ENCODE measurements around the gene SNRNP35. TPM values are rescaled to one million over a fixed set of nuclear protein-coding genes. Genes with fewer than 3 reads are reported as not detected.
A peak's percentile ranks its signal among the peaks of the same experiment; 100 is the strongest.
"Not testable (repeated sequence)": the region's sequence is repeated elsewhere in the genome, so short reads cannot be mapped to it uniquely, and the experiment has no call there.

SNRNP35 gene
- 18.8 TPM for total RNA-seq (ENCODE audit: unreplicated experiment)
- long read RNA-seq, partial matches to known transcripts, result 0 of 6 reads
- long read RNA-seq, other reads (novel, unspliced or antisense), result 1 of 6 reads

GRCh38 chr12:123457980-123458779 lies at the start of gene SNRNP35:
SNRNP35 (plus strand) TSS chr12:123458139; CDS start chr12:123465541, 7,402 bp downstream.
- Mint-ChIP-seq H3K4me1 (ENCODE audit: unreplicated experiment) (peaks cover 12% of the 10 kb centered on the region), H3K9me3 (ENCODE audit: unreplicated experiment) (no peaks in the 10 kb centered on the region), H3K27me3 (ENCODE audit: unreplicated experiment) (peaks cover 4% of the 10 kb centered on the region), H3K4me3 (ENCODE audit: unreplicated experiment) (peak within 1 kb of the TSS; percentile 98), H3K36me3 (ENCODE audit: low read depth, unreplicated experiment) (peaks cover 8% of the 10 kb centered on the region), H3K27ac (ENCODE audit: unreplicated experiment) (peak within 1 kb of the TSS; percentile 99)
- no peak for TF ChIP-seq CTCF (IDR thresholded peaks at IDR 0.05; ENCODE audit: unreplicated experiment)
- peak; percentile 73 for DNase-seq (ENCODE audit: low spot score)

DNA sequence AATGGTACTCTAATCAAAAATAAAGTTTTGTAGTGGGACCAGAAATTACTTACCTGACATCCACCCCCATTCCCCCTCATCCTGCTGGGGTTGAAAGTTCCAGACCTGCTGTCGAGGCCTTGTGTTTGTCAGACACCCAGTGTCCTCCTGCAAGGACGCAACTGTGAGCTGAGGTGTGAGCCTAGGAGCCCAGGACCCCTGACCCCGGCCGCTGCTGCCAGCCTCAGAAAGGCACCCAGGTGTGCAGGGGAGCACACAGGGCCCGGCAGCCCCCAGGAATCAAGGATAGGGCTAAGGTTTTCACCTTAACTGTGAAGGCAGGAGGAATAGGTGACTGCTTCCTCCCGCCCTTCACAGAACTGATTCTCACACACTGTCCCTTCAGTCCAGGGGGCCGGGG lies 49.3 kb upstream of the SNRNP35 start:
- H3K4me3 Mint-ChIP-seq (ENCODE audit: unreplicated experiment); DNase-seq (ENCODE audit: low spot score); H3K27ac Mint-ChIP-seq (ENCODE audit: unreplicated experiment); H3K4me1 Mint-ChIP-seq (ENCODE audit: unreplicated experiment); H3K27me3 Mint-ChIP-seq (ENCODE audit: unreplicated experiment); H3K9me3 Mint-ChIP-seq (ENCODE audit: unreplicated experiment): not testable (repeated sequence)
- H3K36me3 Mint-ChIP-seq (ENCODE audit: low read depth, unreplicated experiment), result peaks cover 12% of the 10 kb centered on the region

DNA sequence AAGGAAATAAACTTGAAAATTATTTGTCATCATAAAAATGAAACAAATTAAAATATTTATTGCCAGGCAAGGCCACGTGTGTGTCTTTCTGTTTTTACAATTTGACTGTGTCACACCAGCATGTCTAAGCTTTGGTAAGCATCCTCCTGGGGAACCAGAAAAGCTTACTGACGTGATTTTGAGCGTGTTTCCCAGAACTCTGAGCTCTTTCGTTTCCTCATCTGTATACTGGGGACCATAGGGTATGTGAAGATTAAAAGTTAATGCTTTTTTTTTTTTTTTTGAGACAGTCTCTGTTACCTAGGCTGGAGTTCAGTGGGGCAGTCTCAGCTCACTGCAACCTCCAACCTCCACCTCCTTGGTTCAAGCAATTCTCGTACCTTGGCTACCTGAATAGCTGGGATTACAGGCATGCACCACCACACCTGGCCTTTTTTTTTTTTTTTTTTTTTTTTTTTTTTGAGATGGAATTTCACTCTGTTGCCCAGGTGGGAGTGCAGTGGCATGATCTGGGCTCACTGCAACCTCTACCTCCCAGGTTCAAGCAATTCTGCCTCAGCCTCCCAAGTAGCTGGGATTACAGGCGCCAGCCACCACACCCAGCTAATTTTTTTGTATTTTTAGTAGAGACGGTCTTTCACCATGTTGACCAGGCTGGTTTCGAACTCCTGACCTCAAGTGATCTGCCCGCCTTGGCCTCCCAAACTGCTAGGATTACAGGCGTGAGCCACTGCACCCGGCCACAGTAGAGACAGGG lies 48.5 kb upstream of the SNRNP35 start:
- not testable (repeated sequence) for H3K27ac Mint-ChIP-seq (ENCODE audit: unreplicated experiment); H3K36me3 Mint-ChIP-seq (ENCODE audit: low read depth, unreplicated experiment); DNase-seq (ENCODE audit: low spot score); H3K27me3 Mint-ChIP-seq (ENCODE audit: unreplicated experiment); H3K4me3 Mint-ChIP-seq (ENCODE audit: unreplicated experiment); H3K9me3 Mint-ChIP-seq (ENCODE audit: unreplicated experiment); H3K4me1 Mint-ChIP-seq (ENCODE audit: unreplicated experiment)

DNA sequence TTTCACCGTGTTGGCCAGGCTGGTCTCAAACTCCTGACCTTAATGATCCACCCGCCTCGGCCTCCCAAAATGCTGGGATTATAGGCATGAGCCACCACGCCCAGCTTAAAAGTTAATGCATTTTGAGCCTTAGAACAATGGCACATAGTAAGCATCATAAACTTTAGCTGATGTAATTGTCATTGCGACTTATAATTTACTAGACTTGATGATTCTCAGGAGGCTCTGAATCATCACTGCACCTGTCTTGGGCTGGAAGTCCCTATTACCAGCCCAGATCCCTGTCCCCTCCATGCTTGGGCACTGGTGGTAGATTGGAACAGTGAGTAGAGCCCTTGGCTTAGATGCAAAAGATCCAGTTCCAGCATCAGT lies 47.9 kb upstream of the SNRNP35 start:
- H3K9me3 Mint-ChIP-seq (ENCODE audit: unreplicated experiment), result no peaks in the 10 kb centered on the region
- DNase-seq (ENCODE audit: low spot score), result no peak
- H3K27ac Mint-ChIP-seq (ENCODE audit: unreplicated experiment), result no peak overlapping the region
- no peaks in the 10 kb centered on the region for H3K27me3 Mint-ChIP-seq (ENCODE audit: unreplicated experiment)
- no peak overlapping the region for H3K4me3 Mint-ChIP-seq (ENCODE audit: unreplicated experiment)
- peaks cover 8% of the 10 kb centered on the region for H3K36me3 Mint-ChIP-seq (ENCODE audit: low read depth, unreplicated experiment)
- no peaks in the 10 kb centered on the region for H3K4me1 Mint-ChIP-seq (ENCODE audit: unreplicated experiment)
- TF ChIP-seq CTCF (IDR thresholded peaks at IDR 0.05; ENCODE audit: unreplicated experiment), result no peak

GRCh38 chr12:123421314-123421713 lies 36.6 kb upstream of the SNRNP35 start:
- no peak for TF ChIP-seq CTCF (IDR thresholded peaks at IDR 0.05; ENCODE audit: unreplicated experiment)
- Mint-ChIP-seq H3K4me3 (ENCODE audit: unreplicated experiment) (peak overlapping the region; percentile 37), H3K27ac (ENCODE audit: unreplicated experiment) (no peak overlapping the region), H3K9me3 (ENCODE audit: unreplicated experiment) (no peaks in the 10 kb centered on the region), H3K27me3 (ENCODE audit: unreplicated experiment) (no peaks in the 10 kb centered on the region), H3K36me3 (ENCODE audit: low read depth, unreplicated experiment) (peaks cover 4% of the 10 kb centered on the region), H3K4me1 (ENCODE audit: unreplicated experiment) (no peaks in the 10 kb centered on the region)
- no peak for DNase-seq (ENCODE audit: low spot score)

All from endothelial cell (in vitro differentiated cells).